HG02870 (cell line): Measurements from ENCODE around the gene PRKAG2.

Experiments used
- ATAC-seq: cut with Tn5 transposase; IDR thresholded peaks from one replicate; pipeline ENCODE4 v1.9.1; 2021; ENCODE audit warnings: mild to moderate bottlenecking, moderate library complexity; ENCODE audit not compliant: unreplicated experiment

The PRKAG2 gene

DNA sequence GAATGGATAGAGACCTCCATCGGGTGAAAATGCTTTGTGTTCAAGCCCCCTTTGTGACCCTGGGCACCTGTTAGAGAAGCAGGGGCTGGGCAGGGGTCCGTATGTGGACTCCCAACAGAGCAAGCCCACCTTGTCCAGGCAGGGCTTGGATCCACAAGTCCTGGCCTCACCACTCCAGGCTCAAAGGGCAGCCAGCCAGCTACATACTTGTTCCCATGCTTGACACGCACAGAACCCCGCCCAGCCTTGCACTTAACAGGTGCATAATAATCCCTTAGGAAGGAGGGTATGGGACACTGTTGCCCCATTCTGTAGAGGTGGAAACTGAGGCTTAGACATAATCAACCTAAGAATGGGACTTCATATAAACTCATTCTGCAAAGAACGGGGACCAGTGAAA is 160.6 kb downstream of the PRKAG2 start:
- ATAC-seq: no peak

- ATAC-seq: no peak
Observed at GRCh38 chr7:151715666-151716315, 161.1 kb downstream of the PRKAG2 start.

DNA sequence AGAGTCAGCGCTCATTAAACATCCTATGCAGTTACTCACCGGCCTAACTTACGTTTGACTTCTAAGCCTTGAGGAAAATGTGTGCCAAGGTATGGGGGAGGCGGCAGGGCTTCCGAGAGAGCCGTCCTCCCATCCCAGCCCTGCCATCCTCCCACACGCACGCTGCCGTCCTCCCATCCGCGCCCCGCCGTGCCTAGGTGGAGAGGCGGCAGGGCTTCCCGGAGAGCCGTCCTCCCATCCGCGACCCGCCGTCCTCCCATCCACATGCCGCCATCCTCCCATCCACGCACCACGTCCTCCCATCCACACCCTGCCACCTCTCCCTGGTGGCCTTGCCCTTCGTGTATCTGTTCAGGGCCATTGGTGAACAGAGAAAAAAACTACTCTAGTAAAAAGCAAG is 162.7 kb downstream of the PRKAG2 start:
- ATAC-seq: no peak

- ATAC-seq: no peak
Observed at GRCh38 chr7:151712810-151713125, 164.1 kb downstream of the PRKAG2 start.

DNA sequence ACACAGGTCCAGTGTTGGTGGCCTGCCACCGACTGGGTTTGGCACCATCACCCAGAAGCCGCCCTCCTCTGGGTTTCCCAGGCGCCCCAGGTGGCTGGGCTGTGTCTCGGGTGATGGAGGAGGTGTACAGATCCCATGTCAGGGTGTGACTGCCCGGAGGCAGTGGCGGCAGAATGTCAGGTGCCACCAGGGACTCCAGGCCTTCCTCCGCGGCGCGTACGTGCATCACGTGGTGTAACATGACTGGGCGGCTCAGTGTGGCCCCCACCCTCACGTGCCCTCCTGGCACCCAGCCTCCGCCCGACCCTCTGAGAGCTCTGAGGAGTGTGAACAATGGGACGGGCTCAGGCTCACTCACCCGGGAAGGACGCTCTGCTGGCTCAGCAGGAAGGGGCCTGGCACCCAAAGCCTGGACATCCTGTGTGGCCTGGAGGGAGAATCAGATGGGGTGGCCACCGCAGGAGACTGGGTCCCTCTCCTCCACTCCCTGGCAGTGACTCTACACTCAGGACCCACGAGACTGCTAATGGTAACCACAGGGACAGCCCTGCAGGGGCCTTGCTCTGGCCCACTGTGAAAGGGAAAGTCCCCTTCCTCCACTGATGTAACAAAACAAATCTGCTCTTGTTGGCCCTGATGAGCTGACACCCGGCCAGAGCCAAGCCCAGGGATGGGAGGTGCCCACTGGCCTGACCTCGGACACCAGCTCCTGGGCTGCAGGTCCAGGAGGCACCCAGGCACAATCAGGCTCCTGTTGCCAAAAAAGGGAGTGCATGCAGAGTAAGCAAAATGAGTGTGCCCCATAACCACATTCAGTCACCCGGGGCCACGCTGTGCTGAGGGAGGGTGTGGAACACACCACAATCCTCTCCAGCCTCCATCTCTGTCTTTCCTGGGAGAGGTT is 164.8 kb downstream of the PRKAG2 start:
- no peak for ATAC-seq

DNA sequence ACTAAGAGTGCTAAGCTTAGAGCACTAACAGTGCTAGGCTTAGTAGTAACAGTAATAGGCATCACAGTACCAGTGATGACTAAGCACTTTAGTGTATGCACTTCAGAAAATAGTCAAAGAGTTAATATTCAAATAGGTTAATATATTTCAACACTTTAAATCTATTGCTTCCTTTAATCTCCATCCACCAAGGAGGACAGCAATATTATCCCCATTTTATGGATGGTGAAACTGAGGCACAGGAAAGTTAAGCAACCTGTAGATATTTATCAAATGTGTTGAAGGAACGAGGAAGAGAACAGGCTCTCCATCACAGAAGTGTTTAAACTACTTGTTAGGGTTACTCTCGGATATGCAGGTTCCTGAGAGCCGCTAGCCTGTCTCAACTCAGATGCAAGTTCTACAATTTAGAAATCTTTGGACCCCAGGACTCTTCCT is 165.5 kb downstream of the PRKAG2 start:
- ATAC-seq: no peak

DNA sequence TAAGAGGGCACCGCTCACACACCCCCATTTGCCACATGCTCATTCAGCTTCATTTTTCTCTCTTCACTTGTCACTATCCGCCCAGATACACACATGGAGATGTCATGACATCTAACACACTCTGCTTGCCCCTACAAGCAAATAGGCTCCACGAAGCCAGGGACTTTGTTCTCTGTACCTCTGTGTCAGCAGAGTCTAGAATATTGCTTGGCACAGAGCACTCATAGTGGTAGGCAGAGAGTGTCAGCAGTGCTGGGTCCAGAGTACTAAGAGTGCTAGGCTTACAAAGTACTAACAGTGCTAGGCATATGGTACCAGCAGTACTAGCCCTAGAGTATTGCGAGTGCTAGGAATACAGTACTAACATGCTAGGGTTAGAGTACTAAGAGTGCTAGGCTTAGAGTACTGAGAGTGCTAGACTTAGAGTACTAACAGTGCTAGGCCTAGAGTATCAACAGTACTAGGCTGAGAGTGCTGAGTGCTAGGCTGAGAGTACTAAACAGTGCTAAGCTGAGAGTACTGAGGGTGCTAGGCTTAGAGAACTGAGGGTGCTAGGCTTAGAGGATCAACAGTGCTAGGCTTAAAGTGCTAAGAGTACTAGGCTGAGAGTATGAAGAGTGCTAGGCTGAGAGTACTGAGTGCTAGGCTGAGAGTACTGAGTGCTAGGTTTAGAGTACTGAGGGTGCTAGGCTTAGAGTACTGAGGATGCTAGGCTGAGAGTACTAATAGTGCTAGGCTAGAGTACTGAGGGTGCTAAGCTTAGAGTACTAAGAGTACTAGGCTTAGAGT is 166.1 kb downstream of the PRKAG2 start:
- no peak for ATAC-seq

DNA sequence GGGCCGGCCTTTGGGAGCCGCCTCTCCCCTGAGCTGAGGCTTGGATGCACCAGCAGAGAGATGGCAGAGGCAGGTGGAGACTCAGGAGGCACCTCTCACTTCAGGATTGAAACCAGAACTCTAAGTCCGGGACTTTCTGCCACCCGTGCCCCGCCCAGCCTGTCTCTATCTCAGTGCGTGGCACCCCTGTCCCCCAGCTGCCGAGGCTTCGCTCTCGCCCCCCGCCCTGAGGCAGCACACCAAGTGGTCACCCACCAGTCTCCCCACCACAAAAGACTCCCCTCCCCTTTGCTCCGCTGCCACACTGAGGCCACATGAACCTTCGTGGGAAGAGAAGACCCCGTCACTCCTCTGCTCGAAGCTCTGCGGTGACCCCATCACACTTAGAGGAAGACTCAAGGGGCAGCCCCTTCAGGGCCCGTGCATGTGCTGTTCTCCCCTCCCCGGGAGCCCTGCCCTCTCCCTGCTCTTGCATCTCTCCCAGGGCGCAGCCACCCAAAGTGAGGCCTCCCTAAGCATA is 166.7 kb downstream of the PRKAG2 start:
- no peak for ATAC-seq

GRCh38 chr7:151709141-151710038 is 167.5 kb downstream of the PRKAG2 start:
- no peak for ATAC-seq

DNA sequence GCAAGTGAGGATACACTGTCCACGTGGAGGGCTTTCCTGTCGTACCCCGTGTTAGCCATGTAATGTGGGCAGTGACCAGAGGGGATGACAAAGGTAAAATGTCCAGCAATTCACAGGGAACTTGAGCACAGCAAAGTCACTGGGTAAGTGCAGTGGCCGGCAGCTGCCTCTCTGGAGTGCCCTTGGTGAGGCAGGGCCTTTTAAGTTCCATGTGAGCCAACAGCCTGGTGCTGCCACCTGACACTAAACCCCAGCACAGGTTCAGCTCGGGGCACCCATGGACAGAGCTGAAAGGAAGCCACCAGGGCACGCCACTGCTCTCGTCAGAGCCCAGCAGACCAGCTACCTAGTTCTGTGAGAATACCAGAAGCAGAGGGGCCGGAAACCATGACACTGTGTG is 168.3 kb downstream of the PRKAG2 start:
- ATAC-seq: no peak

GRCh38 chr7:151707757-151708156 is 169.2 kb downstream of the PRKAG2 start:
- no peak for ATAC-seq

DNA sequence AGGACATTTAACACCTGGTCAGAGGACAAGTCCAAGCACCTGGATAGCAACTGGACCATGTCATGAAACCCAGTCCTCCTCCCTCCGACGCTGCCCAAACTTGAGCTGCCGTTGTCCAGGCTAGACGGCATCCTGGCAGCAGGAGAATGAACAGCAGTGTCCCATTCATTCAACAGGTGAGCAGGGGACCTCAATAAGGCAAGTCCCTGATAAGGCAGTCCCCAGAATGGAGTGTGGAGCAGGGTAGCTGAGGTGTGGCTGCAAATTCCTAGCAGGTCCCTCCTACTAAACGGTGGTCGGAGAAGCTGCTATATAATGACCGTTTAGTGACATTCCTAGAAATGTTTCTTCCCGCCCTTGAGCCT is 169.8 kb downstream of the PRKAG2 start:
- ATAC-seq: no peak

DNA sequence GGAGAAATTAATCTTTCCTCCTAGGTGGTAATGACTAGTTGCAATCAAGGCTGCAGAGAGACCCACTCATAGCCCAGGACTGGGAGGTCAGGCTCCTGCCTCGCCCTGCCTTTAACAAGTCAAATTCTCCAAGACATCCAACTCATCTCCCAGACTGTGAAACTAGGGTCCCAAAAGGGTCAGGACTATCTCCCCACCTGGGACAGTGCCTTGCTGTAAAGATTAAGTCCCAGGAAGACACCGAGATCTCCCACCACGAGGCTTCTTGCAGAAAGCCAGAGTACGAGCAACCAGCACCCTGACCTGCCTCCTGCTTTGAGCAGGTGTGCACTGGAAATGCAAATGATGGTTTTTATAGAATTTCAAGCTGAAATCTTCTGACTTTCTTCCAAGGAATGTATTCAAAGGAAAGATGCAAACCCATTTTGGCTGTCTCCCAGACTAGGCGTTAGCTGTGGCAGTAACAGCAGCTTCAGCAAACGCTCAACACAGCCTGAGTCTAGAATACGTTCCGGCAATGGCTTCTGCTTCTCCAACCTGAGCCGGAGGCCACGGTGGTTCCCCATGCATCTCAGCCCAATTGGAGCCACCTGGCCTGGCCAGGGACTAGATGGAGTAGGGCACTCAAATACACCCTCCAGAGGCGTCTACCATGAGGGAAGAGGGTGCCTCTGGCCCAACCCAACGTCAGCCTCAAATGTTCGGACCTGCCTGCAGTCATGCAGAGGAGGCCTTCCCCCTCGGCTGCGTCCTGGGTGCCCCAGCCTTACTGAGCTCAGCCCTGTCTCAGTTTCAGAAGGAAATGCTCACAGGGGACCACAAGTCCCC is 170.4 kb downstream of the PRKAG2 start:
- no peak for ATAC-seq

GRCh38 chr7:151705636-151706276 is 171.2 kb downstream of the PRKAG2 start:
- ATAC-seq: no peak

DNA sequence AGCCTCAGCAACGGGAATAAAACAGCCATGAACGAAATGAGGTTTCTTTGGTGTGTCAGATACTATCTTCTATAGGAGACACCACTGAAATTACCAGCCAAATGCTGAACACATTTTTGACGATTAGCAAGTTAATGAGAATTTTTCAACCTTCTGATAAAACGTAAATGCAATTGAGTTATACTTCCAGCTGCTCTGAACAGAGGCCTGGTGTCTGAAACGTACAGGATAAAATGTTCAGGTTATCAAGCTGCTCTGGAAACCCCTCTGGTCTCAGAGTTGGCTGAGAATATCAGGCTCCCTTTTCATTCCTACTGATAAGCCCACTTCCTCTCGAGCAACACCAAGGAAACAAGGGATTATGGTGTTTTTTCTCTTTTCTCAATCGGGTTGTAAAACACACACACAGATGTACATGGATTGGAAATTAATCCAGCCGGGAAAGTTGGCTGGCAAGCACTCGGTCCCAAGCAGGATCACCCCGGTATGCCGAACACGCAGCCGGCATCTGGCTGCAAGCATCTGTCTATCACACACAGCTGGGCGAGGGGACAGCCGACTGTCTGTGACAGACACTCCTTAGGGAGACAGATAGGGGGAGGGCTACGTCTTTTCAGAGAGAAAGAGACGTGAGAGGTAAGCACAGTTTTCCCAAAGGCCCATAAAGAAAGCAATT is 171.8 kb downstream of the PRKAG2 start:
- ATAC-seq: no peak

GRCh38 chr7:151704299-151704959 is 172.5 kb downstream of the PRKAG2 start:
- ATAC-seq: no peak

DNA sequence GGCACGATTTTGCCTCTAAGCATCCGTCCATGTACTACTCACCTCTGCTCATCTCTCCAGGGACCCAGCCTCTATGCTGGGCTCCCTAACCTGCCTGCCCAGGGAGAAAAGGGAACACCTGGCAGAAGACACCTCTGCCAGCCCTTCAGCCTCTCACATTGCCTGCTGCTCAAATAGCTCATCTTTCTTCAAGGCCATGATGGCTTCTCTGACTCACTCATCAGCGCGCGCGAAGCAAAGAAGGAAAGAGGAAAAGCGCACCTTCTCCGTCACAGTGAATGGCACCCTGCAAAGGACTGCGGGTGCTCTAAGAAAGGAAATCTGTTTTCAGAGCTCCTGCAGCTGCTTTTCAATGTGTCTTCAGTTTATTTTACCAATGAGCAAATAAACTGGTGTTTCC is 174.0 kb downstream of the PRKAG2 start:
- no peak for ATAC-seq

DNA sequence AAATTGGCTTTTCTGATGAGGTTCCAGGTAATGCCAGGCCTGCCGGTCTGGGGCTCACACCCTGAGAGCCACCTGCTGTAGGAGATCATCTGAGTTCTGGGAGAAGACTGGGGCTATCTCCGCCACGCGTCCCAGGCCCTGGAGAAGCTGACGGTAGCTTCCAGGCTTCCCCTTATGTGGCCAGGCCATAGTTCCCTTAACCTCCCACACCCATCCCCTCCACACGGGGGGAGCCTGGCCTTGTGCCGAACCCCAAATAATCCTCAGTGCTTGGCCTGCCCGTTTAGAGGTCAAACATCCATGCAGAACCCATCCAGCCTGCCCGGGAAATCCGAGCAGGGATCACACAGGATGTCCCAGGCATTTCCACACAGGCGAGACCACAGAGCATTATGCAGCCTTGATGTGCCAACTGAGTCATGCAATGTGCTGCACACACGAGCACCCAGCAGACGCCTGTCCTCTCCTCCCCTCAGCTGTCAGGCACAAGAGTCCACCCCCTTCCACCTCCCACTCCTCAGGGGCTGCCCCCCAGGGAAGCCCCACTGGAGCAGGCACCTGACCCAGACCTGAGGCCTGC is 176.2 kb downstream of the PRKAG2 start:
- ATAC-seq: no peak
